ENCODE data around the gene PXDN.
A peak's percentile ranks its signal among the peaks of the same experiment; 100 is the strongest.

PXDN gene

GRCh38 chr2:1659951-1660565 is 84.3 kb downstream of the PXDN start:
- Histone ChIP-seq H3K9me2 (replicated peaks; ENCODE audit: insufficient read depth, low read length) (no peaks in the 10 kb centered on the region), H3K4me2 (ENCODE audit: low read depth, low read length) (no peak overlapping the region), H2AFZ (ENCODE audit: low read length) (no peak overlapping the region), H3F3A (ENCODE audit: insufficient read depth, low read length) (no peaks in the 10 kb centered on the region), H3K9me3 (replicated peaks; ENCODE audit: insufficient read depth, low read length) (no peaks in the 10 kb centered on the region), H3K9ac (ENCODE audit: low read length) (no peak overlapping the region), H3K36me3 (replicated peaks; ENCODE audit: insufficient read depth, low read length) (no peaks in the 10 kb centered on the region), H4K20me1 (ENCODE audit: insufficient read depth, low read length) (no peaks in the 10 kb centered on the region), H3K27ac (ENCODE audit: low read length) (no peak overlapping the region), H3K79me2 (ENCODE audit: low read length) (no peaks in the 10 kb centered on the region), H3K27me3 (replicated peaks; ENCODE audit: insufficient read depth, low read length) (no peaks in the 10 kb centered on the region), H3K4me3 (ENCODE audit: low read length) (no peak overlapping the region), H3K4me1 (ENCODE audit: low read length) (no peaks in the 10 kb centered on the region)
- DNase-seq = no peak
- TF ChIP-seq EZH2phosphoT487 (IDR thresholded peaks at IDR 0.05; ENCODE audit: low read length) (no peak), EZH2 (optimal IDR thresholded peaks at IDR 0.05; ENCODE audit: low read depth, low read length) (no peak), CTCF (IDR thresholded peaks at IDR 0.05; ENCODE audit: low read length) (no peak)

- Histone ChIP-seq H3K9me2 (replicated peaks; ENCODE audit: insufficient read depth, low read length) (no peaks in the 10 kb centered on the region), H3K4me2 (ENCODE audit: low read depth, low read length) (peak overlapping the region; percentile 4; the same call in 1 of the 2 replicates), H2AFZ (ENCODE audit: low read length) (no peak overlapping the region), H3K4me3 (ENCODE audit: low read length) (no peak overlapping the region), H3K9me3 (replicated peaks; ENCODE audit: insufficient read depth, low read length) (no peaks in the 10 kb centered on the region), H3K27ac (ENCODE audit: low read length) (peak overlapping the region; percentile 80; the same call in 1 of the 2 replicates), H3K27me3 (replicated peaks; ENCODE audit: insufficient read depth, low read length) (no peaks in the 10 kb centered on the region), H3K4me1 (ENCODE audit: low read length) (no peaks in the 10 kb centered on the region), H3K9ac (ENCODE audit: low read length) (no peak overlapping the region; the same call in 1 of the 2 replicates), H3F3A (ENCODE audit: insufficient read depth, low read length) (no peaks in the 10 kb centered on the region), H4K20me1 (ENCODE audit: insufficient read depth, low read length) (no peaks in the 10 kb centered on the region), H3K79me2 (ENCODE audit: low read length) (no peaks in the 10 kb centered on the region), H3K36me3 (replicated peaks; ENCODE audit: insufficient read depth, low read length) (no peaks in the 10 kb centered on the region)
- DNase-seq = no peak
- TF ChIP-seq EZH2phosphoT487 (IDR thresholded peaks at IDR 0.05; ENCODE audit: low read length) (no peak), CTCF (IDR thresholded peaks at IDR 0.05; ENCODE audit: low read length) (no peak), EZH2 (optimal IDR thresholded peaks at IDR 0.05; ENCODE audit: low read depth, low read length) (no peak)
These were observed 85.7 kb downstream of the PXDN start for GRCh38 chr2:1658394-1659151.

GRCh38 chr2:1656961-1657841 is 87.1 kb downstream of the PXDN start:
- Histone ChIP-seq H4K20me1 (ENCODE audit: insufficient read depth, low read length) (no peaks in the 10 kb centered on the region), H3K27ac (ENCODE audit: low read length) (peak overlapping the region; percentile 80), H3K4me3 (ENCODE audit: low read length) (no peak overlapping the region), H3F3A (ENCODE audit: insufficient read depth, low read length) (no peaks in the 10 kb centered on the region), H3K36me3 (replicated peaks; ENCODE audit: insufficient read depth, low read length) (no peaks in the 10 kb centered on the region), H3K9me3 (replicated peaks; ENCODE audit: insufficient read depth, low read length) (no peaks in the 10 kb centered on the region), H3K9ac (ENCODE audit: low read length) (no peak overlapping the region; the same call in 1 of the 2 replicates), H2AFZ (ENCODE audit: low read length) (no peak overlapping the region), H3K4me1 (ENCODE audit: low read length) (no peaks in the 10 kb centered on the region), H3K9me2 (replicated peaks; ENCODE audit: insufficient read depth, low read length) (no peaks in the 10 kb centered on the region), H3K27me3 (replicated peaks; ENCODE audit: insufficient read depth, low read length) (no peaks in the 10 kb centered on the region), H3K79me2 (ENCODE audit: low read length) (no peaks in the 10 kb centered on the region), H3K4me2 (ENCODE audit: low read depth, low read length) (no peak overlapping the region)
- DNase-seq = peak; percentile 74
- TF ChIP-seq EZH2 (optimal IDR thresholded peaks at IDR 0.05; ENCODE audit: low read depth, low read length) = no peak
- no peak for TF ChIP-seq CTCF (IDR thresholded peaks at IDR 0.05; ENCODE audit: low read length)
- TF ChIP-seq EZH2phosphoT487 (IDR thresholded peaks at IDR 0.05; ENCODE audit: low read length) = no peak

All from MM.1S (cell line).